ENCODE data around the gene PCSK4.
A peak's percentile ranks its signal among the peaks of the same experiment; 100 is the strongest.
"Not testable (repeated sequence)": the region's sequence is repeated elsewhere in the genome, so short reads cannot be mapped to it uniquely, and the experiment has no call there.

PCSK4 gene

DNA sequence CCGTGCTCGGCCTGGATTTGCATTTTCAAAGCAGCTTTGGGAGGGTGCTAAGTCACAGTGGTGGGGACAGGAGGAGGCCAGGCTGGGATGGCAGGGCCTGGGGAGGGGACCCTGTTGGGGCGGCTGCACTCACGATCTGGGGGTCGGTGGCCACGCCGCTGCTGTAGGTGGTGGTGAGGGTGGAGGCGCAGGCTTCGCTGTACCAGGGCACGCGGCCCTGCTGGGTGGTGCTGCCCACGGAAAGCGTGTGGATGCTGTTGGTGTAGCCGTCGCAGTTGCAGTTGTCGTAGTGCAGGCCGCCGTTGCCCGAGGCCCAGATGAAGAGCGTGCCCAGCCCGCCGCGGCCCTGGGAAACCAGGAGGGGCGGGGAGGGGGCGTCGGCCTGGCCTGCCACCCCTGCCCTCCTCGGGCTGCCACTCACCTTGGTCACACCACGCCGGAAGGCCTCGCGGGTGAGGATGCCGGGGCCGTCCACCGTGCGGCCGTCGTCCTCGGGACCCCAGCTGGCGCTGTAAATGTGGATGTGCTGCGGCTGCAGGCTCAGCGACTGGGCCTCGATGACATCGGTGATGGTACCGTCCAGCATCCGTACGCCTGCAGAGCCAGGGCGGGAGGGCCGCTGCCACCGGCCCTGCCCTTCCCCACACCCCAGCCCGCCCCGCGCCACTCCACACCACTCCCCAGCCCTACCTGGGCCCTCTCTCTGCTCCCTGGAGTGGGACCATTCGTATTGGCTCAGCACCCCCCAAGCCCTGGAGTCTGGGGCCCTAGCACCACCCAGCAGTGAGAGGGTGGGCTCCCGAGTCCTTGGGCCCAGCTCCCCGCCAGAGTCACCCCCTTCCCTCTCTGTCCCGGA is 3.2 kb downstream of the PCSK4 start:
- no peak for DNase-seq

DNA sequence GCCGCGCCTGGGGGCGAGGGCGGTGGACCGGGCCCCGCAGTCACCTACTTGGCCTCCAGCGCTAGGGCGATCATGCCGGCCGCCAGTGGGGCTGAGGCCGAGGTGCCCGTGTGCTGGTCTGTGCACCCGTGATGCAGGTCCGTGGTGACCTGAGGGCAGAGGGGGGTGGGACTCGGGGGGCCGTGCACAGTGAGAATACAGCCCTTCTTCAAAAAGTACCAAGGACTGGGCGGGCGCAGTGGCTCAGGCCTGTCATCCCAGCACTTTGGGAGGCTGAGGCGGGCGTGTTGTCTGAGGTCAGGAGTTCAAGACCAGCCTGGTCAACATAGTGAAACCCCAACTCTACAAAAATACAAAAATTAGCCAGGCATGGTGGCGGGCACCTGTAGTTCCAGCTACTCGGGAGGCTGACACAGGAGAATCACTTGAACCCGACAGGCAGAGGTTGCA is 6.1 kb downstream of the PCSK4 start:
- no peak for DNase-seq

- no peak for DNase-seq
Observed at GRCh38 chr19:1483131-1483978, 6.8 kb downstream of the PCSK4 start.

- no peak for DNase-seq
Observed at GRCh38 chr19:1482361-1483130, 7.6 kb downstream of the PCSK4 start.

GRCh38 chr19:1481893-1482360 is 8.2 kb downstream of the PCSK4 start:
- DNase-seq, result no peak

DNA sequence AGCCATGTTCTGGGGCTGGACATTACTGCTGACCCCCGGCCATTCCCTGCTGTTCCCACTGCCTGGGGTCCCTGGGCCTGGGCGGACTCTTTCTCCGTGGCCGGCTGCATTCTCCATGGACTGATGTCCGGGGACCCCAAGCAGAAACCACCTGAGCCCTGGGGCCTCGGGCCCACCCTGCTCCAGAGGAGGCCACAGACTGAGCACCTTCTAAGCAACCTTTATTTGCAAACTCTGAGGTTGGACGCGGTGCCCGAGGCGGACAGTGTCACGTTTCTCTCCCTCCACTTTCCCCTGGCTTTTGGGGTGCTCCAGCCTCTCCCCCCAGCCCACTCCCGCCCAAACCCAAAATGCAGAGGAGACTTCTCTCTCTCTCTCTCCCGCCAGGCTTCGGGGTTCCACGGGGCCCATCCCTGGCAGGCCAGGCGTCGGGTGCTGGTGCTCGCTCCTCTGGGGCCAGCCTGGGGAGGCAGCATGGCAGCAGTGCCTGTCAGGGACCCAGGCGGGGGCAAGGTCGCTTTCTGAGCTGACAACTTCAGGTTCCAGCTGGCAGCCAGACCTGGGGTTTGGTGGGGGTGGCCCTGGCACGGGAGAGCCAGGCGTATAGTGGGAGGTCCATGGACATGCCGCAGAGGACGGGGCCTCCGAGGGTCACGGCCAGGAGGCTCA is 8.8 kb downstream of the PCSK4 start:
- DNase-seq, result no peak

- peak; percentile 97 for DNase-seq
Observed at GRCh38 chr19:1478934-1479707, 11.0 kb downstream of the PCSK4 start, which contains the start of gene C19orf25. C19orf25 (minus strand) TSS chr19:1479215; CDS start chr19:1478903, 312 bp downstream.

GRCh38 chr19:1477056-1477455 is 13.1 kb downstream of the PCSK4 start:
- DNase-seq, result not testable (repeated sequence)

DNA sequence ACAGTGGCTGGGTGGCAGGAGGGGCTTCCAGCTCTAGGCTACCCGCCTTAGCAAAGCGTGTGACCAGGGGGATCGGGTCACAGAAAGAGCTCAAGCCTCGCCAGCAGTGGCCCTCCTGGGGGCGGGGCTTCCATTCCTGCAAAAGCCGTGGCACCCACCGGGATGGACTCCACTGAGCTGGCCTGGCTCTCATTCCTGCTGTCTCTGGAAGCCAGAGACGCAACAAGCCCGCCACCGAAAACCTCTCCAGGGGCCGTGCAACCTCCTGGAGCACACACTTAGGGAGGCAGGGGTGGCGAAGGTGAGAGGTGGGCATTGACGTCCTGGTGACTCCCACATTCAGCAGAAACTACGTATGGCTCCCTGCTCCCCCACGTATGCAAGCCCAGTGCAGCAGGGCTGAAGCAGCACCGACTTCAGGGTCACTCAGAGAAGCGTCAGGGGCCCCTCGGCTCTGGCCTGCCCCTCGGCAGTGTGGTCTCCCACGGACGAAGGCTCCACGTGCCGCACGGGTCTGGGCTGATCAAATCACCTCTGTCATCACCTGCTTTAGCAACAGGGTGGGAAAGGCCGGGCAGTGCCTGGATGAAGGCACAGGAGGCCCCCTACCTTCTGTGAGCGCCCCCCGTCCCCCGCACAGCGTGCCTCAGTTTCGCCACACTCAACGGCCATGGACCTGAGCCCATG is 14.3 kb downstream of the PCSK4 start:
- DNase-seq, result no peak

DNA sequence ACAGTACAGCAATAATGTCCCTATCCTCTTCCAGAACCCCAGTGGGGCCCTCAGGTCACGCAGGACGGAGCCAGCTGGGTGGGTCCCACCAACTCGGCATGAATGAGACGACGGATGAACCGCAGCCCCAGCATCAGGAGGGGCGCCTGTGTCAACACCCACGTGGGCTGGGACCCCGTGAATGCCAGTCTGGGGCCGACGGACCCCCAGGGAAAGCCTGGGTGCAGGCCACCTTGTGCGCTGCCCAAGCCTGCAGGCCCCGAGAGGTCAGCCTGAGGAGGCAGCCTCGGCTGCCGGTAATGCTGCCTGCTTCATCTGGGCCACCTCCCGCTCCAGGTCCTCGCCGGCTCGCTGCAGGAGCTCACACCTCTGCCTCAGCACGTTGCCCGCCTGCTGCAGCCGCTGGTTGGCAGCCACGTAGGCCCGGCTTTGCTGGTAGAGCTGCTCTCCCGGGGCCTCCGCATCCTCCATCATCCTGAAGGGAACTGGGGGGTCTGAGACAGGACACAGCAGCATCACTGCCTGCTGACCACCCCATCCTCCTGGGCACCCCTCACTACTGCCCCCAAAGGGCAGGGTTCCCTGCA is 15.3 kb downstream of the PCSK4 start:
- no peak for DNase-seq

DNA sequence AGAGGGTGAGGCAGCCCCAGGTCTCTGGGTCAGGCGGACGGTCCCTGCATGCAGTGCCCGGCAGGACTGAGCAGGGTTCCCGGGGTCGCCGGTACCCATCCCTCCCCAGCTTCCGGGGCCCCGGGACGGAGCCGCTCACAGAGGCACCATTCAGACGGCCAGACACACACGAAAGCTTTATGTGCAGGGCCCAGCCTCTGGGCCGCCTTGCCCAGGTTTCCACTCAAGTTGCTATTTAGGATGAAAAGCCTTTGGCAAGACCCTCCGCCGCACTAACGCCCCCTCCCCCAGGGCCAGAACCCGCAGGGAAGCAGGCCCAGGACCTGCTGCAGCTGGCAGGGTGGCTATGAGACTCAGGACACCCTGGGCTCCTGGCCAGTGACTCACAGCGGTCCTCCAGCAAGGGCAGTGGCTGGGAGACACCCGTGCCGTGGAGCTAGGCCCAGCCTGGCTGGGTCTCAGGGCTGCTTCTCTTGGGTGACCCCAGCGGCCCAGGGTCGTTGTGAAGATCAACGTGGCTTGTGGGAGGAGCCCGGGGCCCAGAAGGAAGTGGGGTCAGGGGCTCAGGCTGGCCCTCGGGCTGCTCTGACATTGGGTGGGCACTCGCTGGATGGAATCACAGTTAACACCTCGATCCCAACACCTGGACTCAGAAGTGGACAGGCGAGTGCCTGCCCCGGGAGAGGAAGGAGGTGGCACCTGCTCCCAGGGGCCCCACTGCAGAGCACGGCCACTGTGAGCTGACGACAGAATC is 16.0 kb downstream of the PCSK4 start:
- no peak for DNase-seq

GRCh38 chr19:1473085-1473851 is 16.9 kb downstream of the PCSK4 start:
- no peak for DNase-seq

- DNase-seq, result no peak
Observed at GRCh38 chr19:1472231-1473084, 17.7 kb downstream of the PCSK4 start.

- no peak for DNase-seq
Observed at GRCh38 chr19:1471515-1472160, 18.5 kb downstream of the PCSK4 start.

- DNase-seq, result peak; percentile 40
Observed at GRCh38 chr19:1471010-1471514, 19.1 kb downstream of the PCSK4 start.

GRCh38 chr19:1470305-1471009 is 19.7 kb downstream of the PCSK4 start:
- peak; percentile 77 for DNase-seq

DNA sequence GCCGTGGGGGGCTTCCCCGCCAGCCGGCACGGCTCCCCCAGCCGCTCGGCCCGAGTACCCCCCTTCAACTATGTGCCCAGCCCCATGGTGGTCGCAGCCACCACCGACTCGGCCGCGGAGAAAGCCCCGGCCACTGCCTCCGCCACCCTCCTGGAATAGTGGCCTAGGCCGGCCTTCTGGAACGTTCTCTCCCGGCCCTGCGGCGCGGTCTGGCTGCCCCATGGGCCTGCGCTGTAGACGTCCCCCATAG is 20.2 kb downstream of the PCSK4 start:
- DNase-seq, result no peak
